GM10266 (cell line): ENCODE results near the gene GNA15.
"Not testable (repeated sequence)": the region's sequence is repeated elsewhere in the genome, so short reads cannot be mapped to it uniquely, and the experiment has no call there.

Experiments used
- DNase-seq: peaks from one replicate; pipeline ENCODE4 v3.0.0; 2012; ENCODE audit errors: extremely low spot score
- TF ChIP-seq, protein P1 (sequence below): IDR thresholded peaks from 2 replicates; pipeline ENCODE4 v1.5.1; 2012; ENCODE audit warnings: mild to moderate bottlenecking, low read depth; ENCODE audit not compliant: control insufficient read depth, insufficient read depth; ENCODE audit errors: missing control alignments

GNA15 gene

DNA sequence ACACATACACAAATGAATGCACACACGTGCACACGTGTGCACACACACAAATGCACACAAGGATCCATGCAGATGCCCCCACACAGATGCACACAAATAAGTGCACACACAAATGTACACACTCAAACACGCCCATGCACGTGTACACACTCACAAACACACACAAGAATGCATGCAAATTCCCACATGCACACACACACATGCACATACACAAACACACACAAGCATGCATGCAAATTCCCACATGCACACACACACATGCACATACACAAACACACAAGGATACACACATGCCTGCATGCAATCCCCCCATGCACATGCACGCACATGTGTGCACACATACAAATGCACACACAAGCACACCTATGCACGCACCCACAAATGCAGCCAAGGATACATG is 13.3 kb downstream of the GNA15 start:
- no peak for DNase-seq
- TF ChIP-seq, protein P1, sequence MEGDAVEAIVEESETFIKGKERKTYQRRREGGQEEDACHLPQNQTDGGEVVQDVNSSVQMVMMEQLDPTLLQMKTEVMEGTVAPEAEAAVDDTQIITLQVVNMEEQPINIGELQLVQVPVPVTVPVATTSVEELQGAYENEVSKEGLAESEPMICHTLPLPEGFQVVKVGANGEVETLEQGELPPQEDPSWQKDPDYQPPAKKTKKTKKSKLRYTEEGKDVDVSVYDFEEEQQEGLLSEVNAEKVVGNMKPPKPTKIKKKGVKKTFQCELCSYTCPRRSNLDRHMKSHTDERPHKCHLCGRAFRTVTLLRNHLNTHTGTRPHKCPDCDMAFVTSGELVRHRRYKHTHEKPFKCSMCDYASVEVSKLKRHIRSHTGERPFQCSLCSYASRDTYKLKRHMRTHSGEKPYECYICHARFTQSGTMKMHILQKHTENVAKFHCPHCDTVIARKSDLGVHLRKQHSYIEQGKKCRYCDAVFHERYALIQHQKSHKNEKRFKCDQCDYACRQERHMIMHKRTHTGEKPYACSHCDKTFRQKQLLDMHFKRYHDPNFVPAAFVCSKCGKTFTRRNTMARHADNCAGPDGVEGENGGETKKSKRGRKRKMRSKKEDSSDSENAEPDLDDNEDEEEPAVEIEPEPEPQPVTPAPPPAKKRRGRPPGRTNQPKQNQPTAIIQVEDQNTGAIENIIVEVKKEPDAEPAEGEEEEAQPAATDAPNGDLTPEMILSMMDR: no peak

DNA sequence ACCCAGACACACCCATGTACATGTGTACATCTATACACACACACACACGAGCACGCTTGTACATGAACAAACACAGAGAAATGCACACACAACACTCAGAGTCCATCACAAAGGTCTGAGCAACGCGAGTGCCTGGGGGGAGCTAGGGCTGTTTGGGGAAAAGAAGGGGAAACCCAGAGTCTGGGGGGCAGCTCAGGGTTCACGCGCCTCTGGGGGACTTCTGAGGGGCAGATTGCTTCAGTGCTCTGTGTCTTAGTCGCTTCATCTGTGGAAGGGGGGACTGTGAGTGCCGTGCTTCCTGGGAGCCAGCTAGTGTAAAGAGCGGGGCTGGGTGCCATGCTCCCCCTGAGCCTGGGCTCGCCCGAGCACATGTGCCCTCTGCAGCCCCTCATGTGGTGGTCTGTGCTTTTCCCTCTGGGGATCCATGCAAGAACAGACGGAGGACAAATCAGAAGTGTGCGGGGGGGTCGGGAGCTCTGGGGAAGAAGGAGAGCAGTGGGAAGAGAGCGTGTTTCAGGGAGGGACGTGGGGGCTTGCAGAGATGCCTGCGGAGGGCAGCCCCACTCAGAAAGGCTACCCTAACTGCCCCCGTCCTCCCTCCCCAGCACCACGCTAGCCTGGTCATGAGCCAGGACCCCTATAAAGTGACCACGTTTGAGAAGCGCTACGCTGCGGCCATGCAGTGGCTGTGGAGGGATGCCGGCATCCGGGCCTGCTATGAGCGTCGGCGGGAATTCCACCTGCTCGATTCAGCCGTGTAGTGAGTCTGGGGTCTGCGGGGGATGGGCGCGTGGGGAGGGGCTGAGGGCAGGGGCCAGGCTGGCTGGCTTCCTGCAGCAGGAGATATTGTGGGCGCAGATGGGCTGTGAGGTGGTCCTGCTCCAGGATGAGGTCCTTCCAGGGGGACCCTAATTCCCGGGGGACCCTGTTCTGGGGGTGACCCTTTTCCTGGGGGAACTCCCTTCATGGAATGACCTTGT is 14.0 kb downstream of the GNA15 start:
- TF ChIP-seq, protein P1: no peak
- DNase-seq: no peak

DNA sequence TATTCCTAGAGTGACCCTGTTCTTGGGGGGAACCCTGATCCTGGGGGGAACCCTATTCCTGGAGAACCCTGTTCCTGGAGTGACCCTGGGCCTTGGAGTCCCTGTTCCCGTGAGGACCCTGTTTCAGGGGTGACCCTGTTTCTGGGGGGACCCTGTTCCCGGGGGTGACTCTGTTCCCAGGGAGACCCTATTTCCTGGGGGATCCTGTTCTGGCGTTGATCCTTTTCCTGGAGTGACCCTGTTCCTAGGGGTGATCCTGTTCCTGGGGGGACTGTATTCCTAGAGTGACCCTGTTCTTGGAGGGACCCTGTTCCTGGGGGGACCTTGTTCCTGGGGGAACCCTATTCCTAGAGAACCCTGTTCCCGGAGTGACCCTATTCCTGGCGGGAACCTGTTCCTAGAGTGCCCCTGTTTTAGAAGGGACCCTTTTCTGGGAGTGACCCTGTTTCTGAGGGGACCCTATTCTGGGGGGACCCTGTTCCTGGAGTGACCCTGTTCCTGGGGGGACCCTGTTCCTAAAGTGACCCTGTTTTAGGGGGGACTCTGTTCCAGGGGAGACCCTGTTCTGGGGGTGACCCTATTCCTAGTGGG is 15.0 kb downstream of the GNA15 start:
- DNase-seq: no peak
- TF ChIP-seq, protein P1: no peak

DNA sequence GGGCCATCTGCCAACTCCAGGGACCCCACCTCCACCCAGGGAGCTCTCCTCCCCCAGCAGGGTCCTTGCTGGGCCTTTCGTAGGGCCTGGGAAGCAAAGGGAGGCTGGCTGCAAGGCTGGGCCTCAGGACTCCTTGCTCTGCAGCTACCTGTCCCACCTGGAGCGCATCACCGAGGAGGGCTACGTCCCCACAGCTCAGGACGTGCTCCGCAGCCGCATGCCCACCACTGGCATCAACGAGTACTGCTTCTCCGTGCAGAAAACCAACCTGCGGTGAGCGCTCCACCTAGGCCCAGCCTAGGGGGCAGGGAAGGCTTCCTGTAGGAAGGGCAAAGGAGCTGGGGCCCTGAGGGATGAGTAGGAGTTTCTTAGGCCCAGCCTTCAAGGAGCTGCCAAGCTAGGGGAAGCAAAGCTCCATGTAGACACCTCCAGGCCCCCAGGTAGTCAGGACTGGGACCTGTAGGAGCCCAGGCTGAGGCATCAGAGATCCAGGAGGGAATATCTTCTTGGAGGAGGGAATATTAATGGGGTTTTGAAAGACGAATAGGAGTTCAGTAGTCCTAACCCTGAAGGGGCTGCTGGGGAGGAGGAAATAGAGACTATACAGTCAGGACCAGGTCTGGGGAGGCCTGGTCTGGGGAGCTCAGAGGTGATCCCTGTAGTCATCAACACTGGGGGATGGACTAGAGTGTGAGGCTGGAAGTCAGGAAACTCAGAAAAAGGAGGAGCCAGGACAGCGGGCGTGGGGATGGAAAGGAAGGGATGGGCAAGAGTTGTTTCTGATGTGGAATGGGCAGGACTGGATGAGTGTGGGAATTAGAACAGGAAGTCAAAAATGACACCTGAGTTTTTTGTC is 16.0 kb downstream of the GNA15 start:
- no peak for DNase-seq

DNA sequence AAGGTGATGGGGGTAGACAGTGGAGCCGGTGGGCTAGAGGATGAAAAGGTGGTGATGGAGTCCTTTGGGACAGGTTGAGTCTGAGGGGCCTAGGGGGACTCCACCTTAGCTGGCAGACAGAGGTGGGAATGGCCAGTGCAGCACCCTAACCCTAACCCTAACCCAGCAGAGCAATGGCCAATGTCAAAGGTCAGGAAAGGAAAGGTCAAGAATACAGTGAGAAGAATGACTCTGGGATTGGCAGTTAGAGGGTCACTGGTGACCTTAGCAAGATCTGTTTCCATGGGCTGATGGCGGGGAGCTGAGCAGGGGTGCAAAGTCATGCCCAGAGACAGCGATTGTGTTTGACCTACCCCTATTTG is 16.6 kb downstream of the GNA15 start:
- TF ChIP-seq, protein P1: no peak
- DNase-seq: no peak

More for the DNA sequence above, 16.0 kb downstream of the GNA15 start:
- TF ChIP-seq, protein P1: no peak

DNA sequence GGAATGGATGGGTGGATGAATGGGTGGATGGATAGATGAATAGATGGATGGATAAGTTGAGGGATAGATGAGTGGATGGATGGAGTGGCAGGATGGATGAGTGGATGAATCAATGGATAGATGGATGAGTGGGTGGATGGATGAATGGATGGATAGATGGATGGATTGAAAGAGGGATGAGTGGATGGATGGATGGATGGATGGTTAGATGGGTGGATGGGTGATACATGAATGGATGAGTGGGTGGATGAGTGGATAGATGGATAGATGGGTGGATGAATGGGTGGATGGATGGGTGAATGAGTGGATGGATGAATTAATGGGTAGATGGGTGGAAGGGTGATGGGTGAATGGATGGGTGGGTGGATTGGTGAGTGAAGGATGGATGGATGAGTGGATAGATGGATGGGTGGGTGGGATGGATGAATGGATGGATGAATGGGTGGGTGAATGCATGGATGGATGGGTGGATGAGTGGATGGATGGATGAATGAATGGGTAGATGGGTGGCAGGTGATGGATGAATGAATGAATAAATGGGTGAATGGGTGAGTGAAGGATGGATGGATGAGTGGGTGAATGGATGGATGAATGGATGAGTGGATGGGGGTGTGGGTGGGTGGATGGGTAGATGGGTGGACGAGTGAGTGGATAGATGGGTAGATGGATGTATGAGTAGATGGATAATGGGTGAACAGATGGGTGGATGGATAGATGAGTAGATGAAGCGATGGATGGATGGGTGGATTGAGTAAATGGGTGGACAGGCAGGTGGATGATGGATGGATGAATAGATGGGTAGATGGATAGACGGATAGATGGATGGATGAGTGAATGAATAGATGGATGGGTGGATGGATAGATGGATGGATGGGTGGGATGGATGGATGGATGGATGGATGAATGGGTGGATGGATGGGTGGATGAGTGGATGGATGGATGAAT is 17.7 kb downstream of the GNA15 start:
- no peak for DNase-seq
- TF ChIP-seq, protein P1: no peak

DNA sequence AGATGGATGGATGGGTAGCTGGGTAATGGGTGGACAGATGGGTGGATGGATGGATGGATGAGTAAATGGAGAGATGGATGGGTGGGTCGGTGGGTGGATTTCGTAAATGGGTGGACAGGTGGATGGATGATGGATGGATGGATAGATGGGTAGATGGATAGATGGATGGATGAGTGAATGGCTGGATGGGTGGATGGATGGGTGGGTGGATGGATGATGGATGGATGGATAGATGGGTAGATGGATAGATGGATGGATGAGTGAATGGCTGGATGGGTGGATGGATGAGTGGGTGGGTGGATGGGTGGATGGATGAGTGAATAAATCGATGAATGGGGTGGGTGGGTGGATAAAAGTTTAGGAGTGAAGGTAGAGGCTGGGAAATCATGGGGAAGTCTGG is 18.6 kb downstream of the GNA15 start:
- not testable (repeated sequence) for DNase-seq
